ENCODE results near the gene ID1. TPM values are rescaled to one million over a fixed set of nuclear protein-coding genes. Genes with fewer than 3 reads are reported as not detected.
A peak's percentile ranks its signal among the peaks of the same experiment; 100 is the strongest.
"Not testable (repeated sequence)": the region's sequence is repeated elsewhere in the genome, so short reads cannot be mapped to it uniquely, and the experiment has no call there.

Gene ID1
- polyA plus RNA-seq, 1 donor from 2014 or later = 2.2 TPM

GRCh38 chr20:31570021-31570463, 35.0 kb upstream of the ID1 start:
- Mint-ChIP-seq H3K36me3 (no peaks in the 10 kb centered on the region), H3K4me3 (peak overlapping the region in 1 of 4 donors; percentile 43), H3K4me1 (peaks cover 14 to 28% (median 18%) of the 10 kb centered on the region in 3 donors), H3K9me3 (no peaks in the 10 kb centered on the region), H3K27ac (peak overlapping the region in 1 of 3 donors; percentile 63), H3K27me3 (no peaks in the 10 kb centered on the region)

GRCh38 chr20:31570735-31571617, 34.1 kb upstream of the ID1 start:
- no peaks in the 10 kb centered on the region for H3K27me3 Mint-ChIP-seq
- no peaks in the 10 kb centered on the region for H3K9me3 Mint-ChIP-seq
- peak overlapping the region in 2 of 3 donors; percentile 26 to 78 for H3K27ac Mint-ChIP-seq
- H3K4me1 Mint-ChIP-seq = peaks cover 14 to 28% (median 18%) of the 10 kb centered on the region in 3 donors
- peak overlapping the region in 3 of 4 donors; percentile 46 to 94 (median 84) for H3K4me3 Mint-ChIP-seq
- H3K36me3 Mint-ChIP-seq = no peaks in the 10 kb centered on the region

- Mint-ChIP-seq H3K4me3 (peak overlapping the region; percentile 82 to 94 (median 92)), H3K9me3 (no peaks in the 10 kb centered on the region), H3K36me3 (no peaks in the 10 kb centered on the region), H3K4me1 (peaks cover 10 to 23% (median 18%) of the 10 kb centered on the region in 3 donors), H3K27me3 (no peaks in the 10 kb centered on the region), H3K27ac (peak overlapping the region; percentile 71 to 87 (median 78))
Observed at GRCh38 chr20:31572042-31572700, 32.9 kb upstream of the ID1 start.

- Mint-ChIP-seq H3K9me3 (no peaks in the 10 kb centered on the region), H3K27me3 (no peaks in the 10 kb centered on the region), H3K4me1 (peaks cover 10 to 23% (median 18%) of the 10 kb centered on the region in 3 donors), H3K36me3 (no peaks in the 10 kb centered on the region), H3K27ac (peak overlapping the region; percentile 78 to 93 (median 87)), H3K4me3 (peak overlapping the region; percentile 86 to 95 (median 94))
Observed at GRCh38 chr20:31572701-31573554, 32.2 kb upstream of the ID1 start.

GRCh38 chr20:31573555-31574321, 31.4 kb upstream of the ID1 start:
- Mint-ChIP-seq H3K27ac (peak overlapping the region; percentile 67 to 93 (median 78)), H3K36me3 (no peaks in the 10 kb centered on the region), H3K4me1 (peaks cover 10 to 23% (median 18%) of the 10 kb centered on the region in 3 donors), H3K9me3 (no peaks in the 10 kb centered on the region), H3K4me3 (peak overlapping the region; percentile 86 to 95 (median 94)), H3K27me3 (no peaks in the 10 kb centered on the region)

GRCh38 chr20:31574986-31575385, 30.1 kb upstream of the ID1 start:
- H3K27me3 Mint-ChIP-seq = not testable (repeated sequence)

GRCh38 chr20:31576751-31577150, 28.3 kb upstream of the ID1 start:
- H3K9me3 Mint-ChIP-seq = no peaks in the 10 kb centered on the region

More at GRCh38 chr20:31574986-31575385, 30.1 kb upstream of the ID1 start:
- not testable (repeated sequence) for H3K4me3 Mint-ChIP-seq, H3K36me3 Mint-ChIP-seq, H3K27ac Mint-ChIP-seq, H3K9me3 Mint-ChIP-seq
- peaks cover 10 to 23% (median 18%) of the 10 kb centered on the region in 3 donors for H3K4me1 Mint-ChIP-seq

GRCh38 chr20:31577194-31577593, 27.9 kb upstream of the ID1 start:
- Mint-ChIP-seq H3K27me3 (no peaks in the 10 kb centered on the region), H3K27ac (no peak overlapping the region), H3K4me3 (peak overlapping the region in 1 of 4 donors; percentile 58), H3K36me3 (no peaks in the 10 kb centered on the region), H3K4me1 (peaks cover 7 to 16% (median 12%) of the 10 kb centered on the region in 3 donors), H3K9me3 (no peaks in the 10 kb centered on the region)

More at GRCh38 chr20:31576751-31577150, 28.3 kb upstream of the ID1 start:
- Mint-ChIP-seq H3K27ac (peak overlapping the region in 1 of 3 donors; percentile 59), H3K36me3 (no peaks in the 10 kb centered on the region), H3K4me3 (no peak overlapping the region), H3K4me1 (peaks cover 10 to 18% (median 15%) of the 10 kb centered on the region in 3 donors), H3K27me3 (no peaks in the 10 kb centered on the region)

GRCh38 chr20:31578448-31579138, 26.5 kb upstream of the ID1 start:
- peak overlapping the region in 1 of 3 donors; percentile 62 for H3K27ac Mint-ChIP-seq
- no peaks in the 10 kb centered on the region for H3K27me3 Mint-ChIP-seq
- peaks cover 5 to 6% (median 6%) of the 10 kb centered on the region in 3 donors for H3K4me1 Mint-ChIP-seq
- H3K9me3 Mint-ChIP-seq = no peaks in the 10 kb centered on the region
- H3K4me3 Mint-ChIP-seq = no peak overlapping the region
- H3K36me3 Mint-ChIP-seq = no peaks in the 10 kb centered on the region

GRCh38 chr20:31579245-31579644, 25.8 kb upstream of the ID1 start:
- Mint-ChIP-seq H3K4me1 (no peaks in the 10 kb centered on the region), H3K9me3 (no peaks in the 10 kb centered on the region), H3K4me3 (no peak overlapping the region), H3K27ac (peak overlapping the region in 1 of 3 donors; percentile 89), H3K27me3 (no peaks in the 10 kb centered on the region), H3K36me3 (no peaks in the 10 kb centered on the region)

- H3K4me1 Mint-ChIP-seq, H3K9me3 Mint-ChIP-seq, H3K27me3 Mint-ChIP-seq, H3K4me3 Mint-ChIP-seq, H3K36me3 Mint-ChIP-seq: not testable (repeated sequence)
- H3K27ac Mint-ChIP-seq = peak overlapping the region in 1 of 3 donors; percentile 19
Observed at GRCh38 chr20:31579941-31580651, 25.0 kb upstream of the ID1 start.

GRCh38 chr20:31580706-31581105, 24.4 kb upstream of the ID1 start:
- H3K27me3 Mint-ChIP-seq = peaks cover 2% of the 10 kb centered on the region
- no peaks in the 10 kb centered on the region for H3K36me3 Mint-ChIP-seq
- H3K9me3 Mint-ChIP-seq = no peaks in the 10 kb centered on the region

GRCh38 chr20:31581391-31581790, 23.7 kb upstream of the ID1 start:
- Mint-ChIP-seq H3K4me1 (no peaks in the 10 kb centered on the region), H3K4me3 (no peak overlapping the region), H3K27me3 (peaks cover 3% of the 10 kb centered on the region), H3K27ac (no peak overlapping the region), H3K9me3 (peaks cover 0 to 1% (median 0%) of the 10 kb centered on the region in 3 donors), H3K36me3 (no peaks in the 10 kb centered on the region)

More at GRCh38 chr20:31580706-31581105, 24.4 kb upstream of the ID1 start:
- H3K4me1 Mint-ChIP-seq = no peaks in the 10 kb centered on the region
- H3K4me3 Mint-ChIP-seq = no peak overlapping the region
- H3K27ac Mint-ChIP-seq = no peak overlapping the region

Measured in IgD-negative memory B cell (primary cell).